Suppressor macrophage treated with lipopolysaccharide for 4 hours (primary cell): ENCODE results near the gene USP12.
A peak's percentile ranks its signal among the peaks of the same experiment; 100 is the strongest.

ENCODE experiments used
- DNase-seq: peaks from one replicate; pipeline ENCODE4 v3.0.0-alpha.2; 2020

USP12 gene

DNA sequence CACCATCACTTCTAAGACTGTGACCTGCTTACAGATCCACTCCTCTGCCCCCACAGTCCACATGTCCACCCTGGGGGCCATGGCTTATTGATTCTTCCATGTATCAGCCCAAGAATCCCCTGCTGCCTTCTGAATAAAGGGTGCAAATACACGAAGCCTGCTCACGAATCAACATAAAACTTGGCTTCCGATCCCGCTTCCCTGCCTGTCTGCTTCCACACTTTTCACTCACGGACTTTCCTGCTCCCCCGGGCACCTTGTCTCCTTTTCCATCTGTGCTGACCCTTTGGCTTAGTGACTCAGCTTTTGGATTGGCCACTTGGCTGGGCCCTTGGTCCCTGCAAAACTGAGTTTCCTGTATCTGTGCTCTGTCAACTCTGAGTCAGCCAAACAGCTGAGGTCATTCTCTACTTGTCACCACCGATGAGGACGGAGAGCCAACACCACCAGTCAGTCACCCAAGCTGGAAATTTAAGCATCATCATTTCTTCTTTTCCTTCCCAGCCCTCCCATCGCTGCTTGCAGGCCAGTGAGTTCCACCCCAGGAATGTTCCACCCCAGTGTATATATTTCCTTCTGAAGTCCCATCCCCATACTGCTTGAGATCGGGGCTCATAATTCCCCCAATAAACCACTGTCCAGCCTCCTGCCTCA, 11.4 kb upstream of the USP12 start:
- peak; percentile 88 for DNase-seq

DNA sequence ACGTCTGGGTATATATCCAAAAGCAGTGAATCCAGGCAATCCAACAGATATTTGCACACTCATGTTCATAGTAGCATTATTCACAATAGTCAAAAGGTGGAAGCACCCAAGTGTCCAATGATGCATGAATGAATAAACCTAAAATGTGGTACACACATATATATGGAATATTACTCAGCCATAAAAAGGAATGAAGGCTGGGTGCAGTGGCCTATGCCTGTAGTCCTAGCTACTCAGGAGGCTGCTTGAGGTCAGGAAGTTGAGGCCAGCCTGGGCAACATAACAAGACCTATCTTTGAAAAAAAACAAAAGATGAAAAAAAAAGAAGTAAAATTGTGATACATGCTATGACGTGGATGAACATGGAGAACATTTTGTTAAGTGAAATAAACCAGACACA, 10.4 kb upstream of the USP12 start:
- DNase-seq = no peak

GRCh38 chr13:27177852-27178251, 6.2 kb upstream of the USP12 start:
- DNase-seq = no peak

DNA sequence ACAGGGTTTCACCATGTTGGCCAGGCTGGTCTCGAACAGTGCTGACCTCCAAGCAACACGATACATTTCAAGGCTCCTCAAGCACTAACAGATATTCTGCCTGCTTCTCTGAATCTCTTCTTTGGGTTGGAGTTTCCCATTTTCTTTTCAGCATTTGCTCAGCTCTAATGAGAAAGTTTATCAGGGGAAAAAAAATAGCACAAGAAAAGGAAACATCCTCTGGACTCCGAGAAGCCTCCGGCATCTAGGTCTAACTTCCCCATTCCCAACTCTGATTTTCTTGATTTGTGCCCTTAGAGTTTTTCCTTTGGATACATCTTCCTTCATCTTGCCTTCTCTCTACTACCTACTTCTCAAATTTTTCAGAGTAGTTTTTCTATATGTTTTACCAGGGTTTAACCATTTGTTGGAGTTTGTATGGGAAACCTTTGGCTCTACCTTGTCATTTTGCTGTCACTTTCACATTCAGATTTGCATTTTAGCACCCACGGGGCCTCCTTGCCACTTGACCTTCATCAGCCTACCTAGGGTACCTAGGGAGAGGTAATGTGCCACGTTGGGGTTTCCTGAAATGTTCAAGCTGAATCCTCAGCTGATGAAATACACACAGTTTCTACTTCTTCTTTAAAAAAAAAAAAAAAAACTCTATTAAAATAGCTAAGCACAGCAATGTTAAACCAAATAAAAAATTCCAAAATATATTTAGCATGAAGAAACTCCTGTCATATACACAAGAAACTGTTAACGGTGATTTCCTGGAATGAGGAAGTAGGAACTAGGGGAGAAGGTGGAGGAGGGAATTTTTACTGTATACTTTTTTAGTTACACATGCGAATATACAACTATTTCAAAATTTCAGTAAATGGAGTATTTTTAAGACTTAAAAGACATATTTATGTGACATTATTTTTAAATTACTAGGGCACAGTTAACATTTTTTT, 5.1 kb upstream of the USP12 start:
- peak; percentile 60 for DNase-seq

GRCh38 chr13:27174766-27175455, 3.3 kb upstream of the USP12 start:
- peak; percentile 82 for DNase-seq

DNA sequence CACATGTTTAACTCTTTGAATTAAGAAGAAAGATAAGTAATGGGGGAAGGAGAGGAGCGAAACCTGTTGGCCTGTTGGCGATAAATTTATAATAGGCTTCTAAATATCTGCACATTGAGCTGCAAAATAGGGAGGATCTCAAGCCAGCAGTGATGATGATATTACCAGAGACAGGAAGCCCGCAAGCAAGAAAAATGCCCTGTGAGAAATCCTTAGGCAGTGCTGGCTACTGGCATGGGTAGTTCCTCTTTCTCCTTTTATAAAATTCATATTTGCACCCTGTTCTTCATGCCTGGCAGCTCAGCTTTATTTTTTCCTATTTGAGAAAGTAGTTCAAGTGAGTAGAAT, 858 bp upstream of the USP12 start:
- DNase-seq = peak; percentile 84

DNA sequence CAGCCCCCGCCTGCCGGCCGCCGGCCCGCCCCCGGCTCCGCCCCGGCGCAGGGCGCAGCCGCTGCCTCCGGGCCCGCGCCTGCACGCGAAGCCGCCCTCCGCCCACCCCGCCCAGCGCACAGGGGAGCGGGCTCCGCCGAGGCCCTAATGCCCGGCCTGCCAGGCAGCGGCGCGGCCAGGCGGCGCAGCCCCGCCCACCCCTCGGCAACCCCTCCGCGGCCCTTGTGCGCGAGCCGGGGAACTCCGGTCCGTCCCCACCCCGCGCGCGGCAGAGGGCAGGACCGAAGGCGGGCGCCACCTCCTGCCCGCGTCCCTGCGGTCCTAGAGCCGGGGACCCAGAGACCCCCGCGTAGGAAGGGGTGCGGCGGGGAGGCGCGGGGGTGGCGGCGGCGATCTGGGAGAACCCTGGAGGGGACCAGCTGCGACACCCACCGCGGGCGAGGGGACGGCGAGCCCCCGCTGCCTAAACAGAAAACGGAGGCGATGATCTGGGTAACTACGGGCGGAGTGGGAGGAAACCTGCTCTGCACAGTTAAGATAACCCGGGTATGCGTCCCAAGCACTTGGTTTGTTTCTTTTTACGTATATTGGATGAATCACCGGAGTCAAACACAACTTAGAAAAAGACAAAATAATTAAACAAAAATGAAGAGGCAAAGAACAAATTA, 350 bp upstream of the USP12 start:
- DNase-seq = peak; percentile 95

- peak; percentile 94 for DNase-seq
Measured at GRCh38 chr13:27170516-27171243, 931 bp downstream of the USP12 start.

GRCh38 chr13:27170221-27170515, 1.4 kb downstream of the USP12 start:
- no peak for DNase-seq

- DNase-seq = no peak
Measured at GRCh38 chr13:27168906-27169657, 2.5 kb downstream of the USP12 start.

- no peak for DNase-seq
Measured at GRCh38 chr13:27168086-27168485, 3.5 kb downstream of the USP12 start.

GRCh38 chr13:27166313-27166712, 5.3 kb downstream of the USP12 start:
- no peak for DNase-seq

DNA sequence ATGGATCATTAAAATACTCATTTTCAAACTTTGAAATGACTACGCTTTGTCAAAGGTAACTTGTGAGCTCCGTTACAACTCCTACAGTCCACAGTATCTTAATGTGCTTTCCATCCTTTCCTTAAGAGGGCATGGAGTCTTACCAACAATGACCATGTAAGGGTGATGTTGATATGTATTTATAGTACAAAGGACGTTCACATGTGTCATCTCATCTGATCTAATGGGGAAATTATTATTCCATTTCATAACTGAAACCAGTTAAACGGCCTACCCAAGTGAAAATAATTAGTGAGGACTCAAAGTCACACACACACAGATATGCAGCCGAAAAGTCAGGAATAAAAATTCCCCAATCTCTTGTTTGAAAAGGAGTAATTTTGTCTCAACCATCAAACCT, 9.6 kb downstream of the USP12 start:
- no peak for DNase-seq

GRCh38 chr13:27161423-27161822, 10.2 kb downstream of the USP12 start:
- no peak for DNase-seq

DNA sequence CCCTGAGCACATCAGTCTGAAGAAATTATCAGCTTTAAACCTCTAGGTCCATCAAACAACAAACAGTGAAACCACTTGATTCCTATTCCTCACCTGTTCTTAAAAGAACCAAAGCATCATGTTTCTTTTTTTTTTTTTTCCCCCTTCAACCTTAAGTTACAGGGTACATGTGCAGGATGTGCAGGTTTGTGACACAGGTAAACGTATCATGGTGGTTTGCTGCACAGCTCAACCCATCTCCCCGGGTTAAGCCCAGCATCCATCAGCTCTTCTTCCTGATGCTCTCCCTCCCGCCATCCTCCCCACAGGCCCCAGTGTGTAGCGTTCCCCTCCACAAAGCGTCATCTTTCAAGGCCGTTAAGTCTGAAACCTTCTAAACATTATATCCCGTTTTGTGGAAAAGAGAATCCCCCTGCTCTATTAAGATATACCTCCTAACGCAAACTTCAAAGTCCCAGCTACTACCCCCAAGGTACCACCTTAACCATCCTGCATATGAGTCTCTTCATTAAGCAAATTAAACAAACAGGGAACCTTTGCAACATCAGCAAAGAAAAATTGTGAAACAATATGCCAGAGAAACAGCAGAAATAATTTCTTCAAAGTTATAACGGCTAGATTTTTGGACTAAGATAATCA, 10.8 kb downstream of the USP12 start:
- no peak for DNase-seq

- no peak for DNase-seq
Measured at GRCh38 chr13:27159806-27160563, 11.6 kb downstream of the USP12 start.

DNA sequence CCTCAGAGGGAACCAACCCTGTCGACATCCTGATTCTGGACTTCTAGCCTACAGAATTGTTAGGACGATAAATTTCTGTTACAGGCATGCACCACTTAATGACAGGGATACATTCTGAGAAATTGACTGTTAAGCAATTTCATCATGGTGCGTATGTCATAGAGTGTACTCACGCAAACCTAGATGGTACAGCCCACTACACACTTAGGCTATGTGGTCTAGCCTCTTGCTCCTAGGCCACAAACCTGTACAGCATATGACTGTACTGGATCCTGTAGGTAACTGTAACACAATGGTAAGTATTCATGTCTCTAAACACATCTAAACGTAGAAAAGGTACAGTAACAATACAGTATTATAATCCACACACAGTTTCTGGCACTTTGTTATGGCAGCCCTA, 13.3 kb downstream of the USP12 start:
- no peak for DNase-seq

GRCh38 chr13:27151798-27152599, 19.6 kb downstream of the USP12 start:
- no peak for DNase-seq

- DNase-seq = no peak
Measured at GRCh38 chr13:27149702-27150101, 21.9 kb downstream of the USP12 start.

DNA sequence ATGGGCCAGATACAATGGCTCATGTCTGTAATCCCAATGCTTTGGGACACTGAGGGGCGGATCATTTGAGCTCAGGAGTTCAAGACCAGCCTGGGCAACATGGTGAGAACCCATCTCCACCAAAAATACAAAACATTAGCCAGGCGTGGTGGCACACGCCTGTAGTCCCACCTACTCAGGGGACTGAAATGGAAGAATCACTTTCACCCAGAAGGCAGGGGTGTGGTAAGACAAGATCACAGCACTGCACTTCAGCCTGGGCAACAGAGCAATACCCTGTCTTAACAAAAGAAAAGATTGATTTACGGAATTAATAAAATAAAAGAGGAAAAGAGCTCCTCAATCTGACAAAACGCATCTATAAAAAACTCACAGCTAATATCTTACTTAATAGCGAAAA, 22.7 kb downstream of the USP12 start:
- DNase-seq = no peak
